Lower leg skin (tissue), 4 donors: ENCODE data around the gene PPP1R8. TPM values are rescaled to one million over a fixed set of nuclear protein-coding genes. Genes with fewer than 3 reads are reported as not detected.

Source experiments
- DNase-seq, 2 donors: peaks; one replicate each; pipeline ENCODE4 v3.0.0-alpha.2; 2019; ENCODE audit warnings: low spot score in 2 of 2
- H3K4me3 ChIP-seq: fragments of 200-600 bp; sonication (generic); 2 replicates; pipeline ENCODE4 v1.5.1; 2017; ENCODE audit warnings: mild to moderate bottlenecking, low read depth; ENCODE audit not compliant: poor library complexity, severe bottlenecking
- CTCF ChIP-seq, 3 donors: fragments of 450-650 bp; IDR thresholded peaks; one replicate each; pipeline ENCODE4 v1.5.1; 2016; ENCODE audit warnings: antibody characterized with exemption in 3 of 3, mild to moderate bottlenecking in 3 of 3, moderate library complexity in 2 of 3
- POLR2A ChIP-seq, 2 donors: fragments of 450-650 bp; IDR thresholded peaks; one replicate each; pipeline ENCODE4 v1.6.1; 2016 to 2017; ENCODE audit warnings: antibody characterized with exemption in 2 of 2, mild to moderate bottlenecking in 1 of 2, moderate library complexity in 1 of 2
- whole genome bisulfite sequencing, 2 donors: methylation state at CpG; one replicate each; pipeline ENCODE4 v1.1.5; 2018; 5-methylcytosine and 5-hydroxymethylcytosine counted together
- intact Hi-C: fragments of 100-400 bp; cut with DNase I; formaldehyde crosslinking; loops from one replicate; pipeline ENCODE4 v1.15.0; 2023; ENCODE audit warnings: low total_unique reads
- total RNA-seq, 4 donors: library from RNA; depleted of rRNA; stranded (reverse); fragments of >200 nt; gene quantifications; one replicate each; pipeline ENCODE4 v1.1.0, GENCODE V29; 2016

PPP1R8 gene
- total RNA-seq, 4 donors from 2014 or later = 25.1 to 49.1 (median 42.0) TPM

- intact Hi-C loops = no loop called here
- TF ChIP-seq POLR2A (IDR thresholded peaks at IDR 0.05) (no peak), CTCF (IDR thresholded peaks at IDR 0.05) (no peak)
- WGBS, 2 donors = 77 to 82% methylated on average over 4 of the region's 4 CpGs
- no peak overlapping the region for H3K4me3 ChIP-seq
- DNase-seq = no peak
These were observed 47.5 kb downstream of the PPP1R8 start for GRCh38 chr1:27878039-27878438.

GRCh38 chr1:27878787-27879335 lies 48.3 kb downstream of the PPP1R8 start:
- no peak for DNase-seq
- intact Hi-C loops = no loop called here
- TF ChIP-seq CTCF (IDR thresholded peaks at IDR 0.05) (no peak), POLR2A (IDR thresholded peaks at IDR 0.05) (no peak)
- WGBS, 2 donors = 59 to 62% methylated on average over 8 of the region's 8 CpGs
- no peak overlapping the region for H3K4me3 ChIP-seq

- TF ChIP-seq CTCF (IDR thresholded peaks at IDR 0.05) = no peak
- no peak overlapping the region for H3K4me3 ChIP-seq
- WGBS, 2 donors = 81% methylated on average over 10 of the region's 10 CpGs
- intact Hi-C loops = no loop called here
- no peak for DNase-seq
These were observed 48.9 kb downstream of the PPP1R8 start for GRCh38 chr1:27879374-27880082.

GRCh38 chr1:27882543-27882903 lies 51.9 kb downstream of the PPP1R8 start:
- TF ChIP-seq CTCF (IDR thresholded peaks at IDR 0.05) = no peak
- no peak for TF ChIP-seq POLR2A (IDR thresholded peaks at IDR 0.05)
- 91 to 100% methylated on average over 5 to 6 of the region's 6 CpGs for WGBS, 2 donors
- intact Hi-C loops = no loop called here
- no peak overlapping the region for H3K4me3 ChIP-seq
- peak in 1 of 2 donors; percentile 79 for DNase-seq

GRCh38 chr1:27883536-27883935 lies 53.0 kb downstream of the PPP1R8 start:
- WGBS, 2 donors = 86 to 95% methylated on average over 13 of the region's 13 CpGs
- intact Hi-C loops = no loop called here
- no peak overlapping the region for H3K4me3 ChIP-seq
- DNase-seq = no peak
- TF ChIP-seq CTCF (IDR thresholded peaks at IDR 0.05) (no peak), POLR2A (IDR thresholded peaks at IDR 0.05) (no peak)
